Liver (tissue), 3 donors: ENCODE data around the gene DNAH2.
A peak's percentile ranks its signal among the peaks of the same experiment; 100 is the strongest.

Experiments used
- CTCF ChIP-seq: fragments of 150-350 bp; IDR thresholded peaks from 2 replicates; pipeline ENCODE4 v1.5.1; 2017; ENCODE audit warnings: improper control_type of control experiment, low read depth, low read length; ENCODE audit not compliant: missing input control
- GABPA ChIP-seq, 2 donors: IDR thresholded peaks in 1 of 2; conservative IDR thresholded peaks in 1 of 2; 2 replicates each; pipeline ENCODE4 v1.6.1; 2016; ENCODE audit warnings: antibody characterized with exemption in 2 of 2, mild to moderate bottlenecking in 1 of 2, moderate library complexity in 1 of 2
- HNF4A ChIP-seq, 2 donors: conservative IDR thresholded peaks; 2 replicates each; pipeline ENCODE4 v1.6.1; 2016; ENCODE audit warnings: antibody characterized with exemption in 2 of 2, mild to moderate bottlenecking in 2 of 2
- MAX ChIP-seq: IDR thresholded peaks from 2 replicates; pipeline ENCODE4 v1.6.1; 2016; ENCODE audit warnings: antibody characterized with exemption
- TAF1 ChIP-seq: conservative IDR thresholded peaks from 2 replicates; pipeline ENCODE4 v1.6.1; 2016; ENCODE audit warnings: antibody characterized with exemption, mild to moderate bottlenecking
- donor health status: healthy.
- donor health status: healthy.

DNA sequence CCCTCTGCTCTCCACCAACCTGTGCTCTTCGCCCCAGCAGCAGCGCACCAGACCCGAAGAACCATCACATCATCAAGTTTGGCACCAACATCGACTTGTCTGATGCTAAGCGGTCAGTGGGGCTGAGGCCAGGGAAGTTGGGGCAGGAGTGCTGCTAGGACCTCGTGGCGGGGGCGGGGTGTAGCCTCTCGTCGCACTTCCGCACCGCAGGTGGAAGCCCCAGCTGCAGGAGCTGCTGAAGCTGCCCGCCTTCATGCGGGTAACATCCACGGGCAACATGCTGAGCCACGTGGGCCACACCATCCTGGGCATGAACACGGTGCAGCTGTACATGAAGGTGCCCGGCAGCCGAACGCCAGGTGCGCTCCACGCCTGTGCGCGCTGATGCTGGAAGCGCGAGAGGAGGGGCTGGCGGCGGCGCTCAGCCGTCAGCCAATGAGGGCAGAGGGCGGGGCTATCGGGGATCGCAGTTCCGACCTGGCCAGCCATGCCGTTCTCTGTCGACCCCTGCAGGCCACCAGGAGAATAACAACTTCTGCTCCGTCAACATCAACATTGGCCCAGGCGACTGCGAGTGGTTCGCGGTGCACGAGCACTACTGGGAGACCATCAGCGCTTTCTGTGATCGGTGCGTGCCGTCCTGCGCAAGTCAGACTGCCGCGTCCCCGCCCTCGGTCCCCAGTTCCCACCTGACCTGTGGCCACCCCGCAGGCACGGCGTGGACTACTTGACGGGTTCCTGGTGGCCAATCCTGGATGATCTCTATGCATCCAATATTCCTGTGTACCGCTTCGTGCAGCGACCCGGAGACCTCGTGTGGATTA lies 134.1 kb downstream of the DNAH2 start:
- peak; percentile 99 for TF ChIP-seq CTCF
- TF ChIP-seq GABPA (IDR thresholded peaks at IDR 0.05 in 1 of 2, conservative IDR thresholded peaks at IDR 0.05 in 1 of 2): no peak
- TF ChIP-seq MAX: no peak
- no peak for TF ChIP-seq TAF1
- TF ChIP-seq HNF4A (conservative IDR thresholded peaks at IDR 0.05): no peak
